ENCODE data around the gene CCDC27. TPM values are rescaled to one million over a fixed set of nuclear protein-coding genes. Genes with fewer than 3 reads are reported as not detected.

CCDC27 gene
- total and polyA plus RNA-seq, 2 of the 13 experiments (the other 11 are each of a cell fraction or from before 2014, with no cell fraction given): not detected

DNA sequence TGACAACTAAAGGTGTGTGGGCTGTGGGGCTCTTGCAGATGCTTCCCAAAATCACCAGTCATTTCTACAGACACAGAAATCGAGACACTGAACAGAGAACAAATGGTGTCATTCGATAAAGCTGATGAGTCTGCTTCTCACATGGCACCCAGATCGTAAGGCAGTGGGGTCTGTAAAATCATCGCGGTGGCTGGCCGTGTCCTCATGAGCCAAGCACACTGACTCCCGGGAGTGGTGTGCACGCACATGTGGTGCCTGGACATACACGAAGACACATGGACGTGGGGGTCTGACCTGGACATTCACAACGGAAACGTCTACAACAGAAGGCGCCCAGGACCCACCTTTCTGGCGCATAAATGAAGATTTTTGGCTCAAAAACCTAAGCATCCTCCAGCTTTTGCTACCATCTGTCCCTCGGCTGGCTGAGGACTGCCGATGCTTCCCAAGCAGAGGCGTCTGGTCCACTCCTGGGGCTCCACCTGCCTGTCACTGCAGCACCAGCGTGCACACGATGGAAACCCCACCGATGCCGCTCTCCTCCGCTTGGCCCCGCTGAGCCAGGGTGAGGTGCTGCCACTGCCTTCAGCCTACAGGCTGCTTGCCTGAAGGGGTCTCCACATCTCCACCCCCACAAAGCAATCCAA lies 27.1 kb downstream of the CCDC27 start (continued):
- TF ChIP-seq, protein P1, sequence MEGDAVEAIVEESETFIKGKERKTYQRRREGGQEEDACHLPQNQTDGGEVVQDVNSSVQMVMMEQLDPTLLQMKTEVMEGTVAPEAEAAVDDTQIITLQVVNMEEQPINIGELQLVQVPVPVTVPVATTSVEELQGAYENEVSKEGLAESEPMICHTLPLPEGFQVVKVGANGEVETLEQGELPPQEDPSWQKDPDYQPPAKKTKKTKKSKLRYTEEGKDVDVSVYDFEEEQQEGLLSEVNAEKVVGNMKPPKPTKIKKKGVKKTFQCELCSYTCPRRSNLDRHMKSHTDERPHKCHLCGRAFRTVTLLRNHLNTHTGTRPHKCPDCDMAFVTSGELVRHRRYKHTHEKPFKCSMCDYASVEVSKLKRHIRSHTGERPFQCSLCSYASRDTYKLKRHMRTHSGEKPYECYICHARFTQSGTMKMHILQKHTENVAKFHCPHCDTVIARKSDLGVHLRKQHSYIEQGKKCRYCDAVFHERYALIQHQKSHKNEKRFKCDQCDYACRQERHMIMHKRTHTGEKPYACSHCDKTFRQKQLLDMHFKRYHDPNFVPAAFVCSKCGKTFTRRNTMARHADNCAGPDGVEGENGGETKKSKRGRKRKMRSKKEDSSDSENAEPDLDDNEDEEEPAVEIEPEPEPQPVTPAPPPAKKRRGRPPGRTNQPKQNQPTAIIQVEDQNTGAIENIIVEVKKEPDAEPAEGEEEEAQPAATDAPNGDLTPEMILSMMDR (CRISPR knock-in tag; IDR thresholded peaks at IDR 0.05): 0 out of 2 replicates have a peak, but pooled peaks have one; percentile 19
- TF ChIP-seq ZNF30 (CRISPR knock-in tag; IDR thresholded peaks at IDR 0.05) (no peak), HOXA3 (CRISPR knock-in tag; IDR thresholded peaks at IDR 0.05) (peak; percentile 3; the same call in 1 of the 2 replicates), MEF2D (CRISPR knock-in tag; IDR thresholded peaks at IDR 0.05) (no peak), ZNF17 (CRISPR knock-in tag; IDR thresholded peaks at IDR 0.05) (no peak), HOXA5 (CRISPR knock-in tag; IDR thresholded peaks at IDR 0.05) (no peak), SRSF1 (optimal IDR thresholded peaks at IDR 0.05; ENCODE audit: low read depth, low read length) (peak; percentile 62), ZBTB38 (CRISPR knock-in tag; IDR thresholded peaks at IDR 0.05) (peak; percentile 82; the same call in 1 of the 2 replicates), ZNF556 (CRISPR knock-in tag; IDR thresholded peaks at IDR 0.05; ENCODE audit: borderline replicate concordance) (no peak), EED (CRISPR knock-in tag; IDR thresholded peaks at IDR 0.05) (no peak), KMT2B (CRISPR knock-in tag; IDR thresholded peaks at IDR 0.05) (no peak), RBM22 (optimal IDR thresholded peaks at IDR 0.05; ENCODE audit: low read length) (peak; percentile 22), GATAD1 (CRISPR knock-in tag; IDR thresholded peaks at IDR 0.05) (no peak), HOXA7 (CRISPR knock-in tag; IDR thresholded peaks at IDR 0.05) (no peak), PHF21A (CRISPR knock-in tag; IDR thresholded peaks at IDR 0.05) (no peak), POLR2G (IDR thresholded peaks at IDR 0.05; ENCODE audit: low read depth, low read length) (peak; percentile 62; the same call in 1 of the 2 replicates)
- TF ChIP-seq, protein P2, sequence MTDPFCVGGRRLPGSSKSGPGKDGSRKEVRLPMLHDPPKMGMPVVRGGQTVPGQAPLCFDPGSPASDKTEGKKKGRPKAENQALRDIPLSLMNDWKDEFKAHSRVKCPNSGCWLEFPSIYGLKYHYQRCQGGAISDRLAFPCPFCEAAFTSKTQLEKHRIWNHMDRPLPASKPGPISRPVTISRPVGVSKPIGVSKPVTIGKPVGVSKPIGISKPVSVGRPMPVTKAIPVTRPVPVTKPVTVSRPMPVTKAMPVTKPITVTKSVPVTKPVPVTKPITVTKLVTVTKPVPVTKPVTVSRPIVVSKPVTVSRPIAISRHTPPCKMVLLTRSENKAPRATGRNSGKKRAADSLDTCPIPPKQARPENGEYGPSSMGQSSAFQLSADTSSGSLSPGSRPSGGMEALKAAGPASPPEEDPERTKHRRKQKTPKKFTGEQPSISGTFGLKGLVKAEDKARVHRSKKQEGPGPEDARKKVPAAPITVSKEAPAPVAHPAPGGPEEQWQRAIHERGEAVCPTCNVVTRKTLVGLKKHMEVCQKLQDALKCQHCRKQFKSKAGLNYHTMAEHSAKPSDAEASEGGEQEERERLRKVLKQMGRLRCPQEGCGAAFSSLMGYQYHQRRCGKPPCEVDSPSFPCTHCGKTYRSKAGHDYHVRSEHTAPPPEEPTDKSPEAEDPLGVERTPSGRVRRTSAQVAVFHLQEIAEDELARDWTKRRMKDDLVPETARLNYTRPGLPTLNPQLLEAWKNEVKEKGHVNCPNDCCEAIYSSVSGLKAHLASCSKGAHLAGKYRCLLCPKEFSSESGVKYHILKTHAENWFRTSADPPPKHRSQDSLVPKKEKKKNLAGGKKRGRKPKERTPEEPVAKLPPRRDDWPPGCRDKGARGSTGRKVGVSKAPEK (CRISPR knock-in tag; IDR thresholded peaks at IDR 0.05; ENCODE audit: borderline replicate concordance): 0 out of 2 replicates have a peak, but pooled peaks have one; percentile 16
